ENCODE measurements around the gene LCORL. TPM values are rescaled to one million over a fixed set of nuclear protein-coding genes. Genes with fewer than 3 reads are reported as not detected.

The LCORL gene
- polyA plus RNA-seq, 2 of the 4 experiments (the other 2 are of a cell fraction): 6.4 to 9.7 TPM

- no peak for DNase-seq (ENCODE audit: low read depth in 1 of 2, low spot score in 1 of 2)
- ChIA-PET POLR2A (no interaction called here), CTCF (no interaction called here)
- TF ChIP-seq CBX2 (IDR thresholded peaks at IDR 0.05; ENCODE audit: borderline replicate concordance, low read depth): no peak
- no peak for TF ChIP-seq NFE2L2 (conservative IDR thresholded peaks at IDR 0.05; ENCODE audit: low read length)
- no peak for TF ChIP-seq MYC (IDR thresholded peaks at IDR 0.05; ENCODE audit: borderline replicate concordance, low read length)
- no peak for TF ChIP-seq BHLHE40 (IDR thresholded peaks at IDR 0.05; ENCODE audit: low read depth, low read length)
- no peak for TF ChIP-seq JUNB (IDR thresholded peaks at IDR 0.05)
- TF ChIP-seq, protein P1, sequence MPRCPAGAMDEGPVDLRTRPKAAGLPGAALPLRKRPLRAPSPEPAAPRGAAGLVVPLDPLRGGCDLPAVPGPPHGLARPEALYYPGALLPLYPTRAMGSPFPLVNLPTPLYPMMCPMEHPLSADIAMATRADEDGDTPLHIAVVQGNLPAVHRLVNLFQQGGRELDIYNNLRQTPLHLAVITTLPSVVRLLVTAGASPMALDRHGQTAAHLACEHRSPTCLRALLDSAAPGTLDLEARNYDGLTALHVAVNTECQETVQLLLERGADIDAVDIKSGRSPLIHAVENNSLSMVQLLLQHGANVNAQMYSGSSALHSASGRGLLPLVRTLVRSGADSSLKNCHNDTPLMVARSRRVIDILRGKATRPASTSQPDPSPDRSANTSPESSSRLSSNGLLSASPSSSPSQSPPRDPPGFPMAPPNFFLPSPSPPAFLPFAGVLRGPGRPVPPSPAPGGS (IDR thresholded peaks at IDR 0.05): no peak
- TF ChIP-seq SMC3 (IDR thresholded peaks at IDR 0.05): no peak
- no peak for TF ChIP-seq RARB (CRISPR knock-in tag; IDR thresholded peaks at IDR 0.05)
- TF ChIP-seq, protein P2, sequence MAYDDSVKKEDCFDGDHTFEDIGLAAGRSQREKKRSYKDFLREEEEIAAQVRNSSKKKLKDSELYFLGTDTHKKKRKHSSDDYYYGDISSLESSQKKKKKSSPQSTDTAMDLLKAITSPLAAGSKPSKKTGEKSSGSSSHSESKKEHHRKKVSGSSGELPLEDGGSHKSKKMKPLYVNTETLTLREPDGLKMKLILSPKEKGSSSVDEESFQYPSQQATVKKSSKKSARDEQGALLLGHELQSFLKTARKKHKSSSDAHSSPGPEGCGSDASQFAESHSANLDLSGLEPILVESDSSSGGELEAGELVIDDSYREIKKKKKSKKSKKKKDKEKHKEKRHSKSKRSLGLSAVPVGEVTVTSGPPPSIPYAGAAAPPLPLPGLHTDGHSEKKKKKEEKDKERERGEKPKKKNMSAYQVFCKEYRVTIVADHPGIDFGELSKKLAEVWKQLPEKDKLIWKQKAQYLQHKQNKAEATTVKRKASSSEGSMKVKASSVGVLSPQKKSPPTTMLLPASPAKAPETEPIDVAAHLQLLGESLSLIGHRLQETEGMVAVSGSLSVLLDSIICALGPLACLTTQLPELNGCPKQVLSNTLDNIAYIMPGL (CRISPR knock-in tag; IDR thresholded peaks at IDR 0.05; ENCODE audit: borderline replicate concordance): no peak
- no peak for TF ChIP-seq KDM1A (IDR thresholded peaks at IDR 0.05; ENCODE audit: low read depth)
- TF ChIP-seq RNF2 (IDR thresholded peaks at IDR 0.05; ENCODE audit: borderline replicate concordance, low read depth): no peak
- no peak for TF ChIP-seq CHD4 (IDR thresholded peaks at IDR 0.05; ENCODE audit: borderline replicate concordance)
- no peak for TF ChIP-seq HDAC2 (IDR thresholded peaks at IDR 0.05)
- TF ChIP-seq EHF (CRISPR knock-in tag; IDR thresholded peaks at IDR 0.05): no peak
- no peak for TF ChIP-seq NR3C1 (IDR thresholded peaks at IDR 0.05)
- H3K4me2 ChIP-seq: no peak overlapping the region
- H3K27ac ChIP-seq: no peak overlapping the region
- FAIRE-seq: no peak
- H3K4me1 ChIP-seq: no peaks in the 10 kb centered on the region
- H3K9me3 ChIP-seq: no peaks in the 10 kb centered on the region
- no peak for ATAC-seq
- 77% methylated on average over 3 of the region's 3 CpGs for WGBS (ENCODE audit: missing lambda C conversion rate)
- H3K4me3 ChIP-seq: no peak overlapping the region
Measured at GRCh38 chr4:17958181-17958580, 63.4 kb downstream of the LCORL start.

GRCh38 chr4:17957688-17958087 is 63.9 kb downstream of the LCORL start:
- FAIRE-seq (no peak), ATAC-seq (no peak), DNase-seq (ENCODE audit: low read depth in 1 of 2, low spot score in 1 of 2) (no peak)
- no peaks in the 10 kb centered on the region for H3K4me1 ChIP-seq
- POLR2A ChIA-PET: no interaction called here
- H3K4me2 ChIP-seq: no peak overlapping the region
- TF ChIP-seq FOSB (CRISPR knock-in tag; IDR thresholded peaks at IDR 0.05) (no peak), NPAS2 (CRISPR knock-in tag; IDR thresholded peaks at IDR 0.05; ENCODE audit: borderline replicate concordance) (no peak), EP300 (IDR thresholded peaks at IDR 0.05) (no peak), MYC (IDR thresholded peaks at IDR 0.05; ENCODE audit: borderline replicate concordance, low read length) (no peak), RAD21 (conservative IDR thresholded peaks at IDR 0.05 in 1 of 2, IDR thresholded peaks at IDR 0.05 in 1 of 2) (no peak), JUNB (IDR thresholded peaks at IDR 0.05) (no peak), ZC3H11A (IDR thresholded peaks at IDR 0.05) (no peak), KDM1A (IDR thresholded peaks at IDR 0.05; ENCODE audit: low read depth) (no peak), RNF2 (IDR thresholded peaks at IDR 0.05; ENCODE audit: borderline replicate concordance, low read depth) (no peak), JUN (IDR thresholded peaks at IDR 0.05) (no peak), CBX8 (IDR thresholded peaks at IDR 0.05) (no peak), EHMT2 (IDR thresholded peaks at IDR 0.05; ENCODE audit: low read depth) (no peak), POLR2A (IDR thresholded peaks at IDR 0.05; ENCODE audit: low read length) (no peak), RFX5 (IDR thresholded peaks at IDR 0.05) (no peak), HDAC2 (IDR thresholded peaks at IDR 0.05) (no peak), SREBF2 (IDR thresholded peaks at IDR 0.05) (no peak)
- TF ChIP-seq, protein P2 (CRISPR knock-in tag; IDR thresholded peaks at IDR 0.05; ENCODE audit: borderline replicate concordance): no peak
- no peaks in the 10 kb centered on the region for H3K9me3 ChIP-seq
- 85% methylated on average over 1 of the region's 1 CpG for WGBS (ENCODE audit: missing lambda C conversion rate)
- CTCF ChIA-PET: no interaction called here
- H3K27ac ChIP-seq: no peak overlapping the region
- no peak overlapping the region for H3K4me3 ChIP-seq

All from A549 (cell line).